Endodermal cell (in vitro differentiated cells): Measurements from ENCODE around the gene SERINC1. TPM values are rescaled to one million over a fixed set of nuclear protein-coding genes. Genes with fewer than 3 reads are reported as not detected.
"Not testable (repeated sequence)": the region's sequence is repeated elsewhere in the genome, so short reads cannot be mapped to it uniquely, and the experiment has no call there.

ENCODE experiments used
- DNase-seq: peaks from one replicate; pipeline ENCODE4 v3.0.0-alpha.2; 2017
- H3K27ac ChIP-seq: 2 replicates; pipeline ENCODE4 v1.5.1; 2013; ENCODE audit warnings: mild to moderate bottlenecking, low read depth, low read length, moderate library complexity
- H3K27me3 ChIP-seq: 2 replicates; pipeline ENCODE4 v1.6.1; 2013; ENCODE audit warnings: mild to moderate bottlenecking, low read length, moderate library complexity; ENCODE audit not compliant: insufficient read depth, control insufficient read depth, poor library complexity, severe bottlenecking
- H3K36me3 ChIP-seq: 2 replicates; pipeline ENCODE4 v1.7.0; 2013; ENCODE audit warnings: mild to moderate bottlenecking, low read length, moderate library complexity; ENCODE audit not compliant: control insufficient read depth, insufficient read depth
- H3K4me1 ChIP-seq: one replicate; pipeline ENCODE4 v1.7.0; 2013; ENCODE audit warnings: low read length; ENCODE audit not compliant: control insufficient read depth, insufficient read depth
- H3K4me3 ChIP-seq: 2 replicates; pipeline ENCODE4 v1.5.1; 2013; ENCODE audit warnings: mild to moderate bottlenecking, low read length, moderate library complexity
- H3K9ac ChIP-seq: 2 replicates; pipeline ENCODE4 v1.6.1; 2013; ENCODE audit warnings: mild to moderate bottlenecking, low read length, moderate library complexity; ENCODE audit not compliant: poor library complexity, severe bottlenecking; ENCODE audit errors: extremely low read depth
- H3K9me3 ChIP-seq: 2 replicates; pipeline ENCODE4 v1.6.1; 2013; ENCODE audit warnings: mild to moderate bottlenecking, low read length, moderate library complexity; ENCODE audit not compliant: control insufficient read depth
- H3K27ac Mint-ChIP-seq: 2 replicates; pipeline ENCODE4 v1.8.0; 2020; ENCODE audit warnings: mixed read lengths
- H3K27me3 Mint-ChIP-seq: 2 replicates; pipeline ENCODE4 v1.8.0; 2021; ENCODE audit warnings: mild to moderate bottlenecking, mixed read lengths; ENCODE audit not compliant: insufficient read depth
- H3K36me3 Mint-ChIP-seq: 2 replicates; pipeline ENCODE4 v1.8.0; 2020; ENCODE audit warnings: low read depth, mixed read lengths
- H3K4me1 Mint-ChIP-seq: 2 replicates; pipeline ENCODE4 v1.8.0; 2020; ENCODE audit warnings: mixed read lengths
- H3K4me3 Mint-ChIP-seq: 2 replicates; pipeline ENCODE4 v1.8.0; 2020; ENCODE audit warnings: mild to moderate bottlenecking, moderate library complexity, mixed read lengths
- H3K9me3 Mint-ChIP-seq: 2 replicates; pipeline ENCODE4 v1.8.0; 2020; ENCODE audit warnings: mild to moderate bottlenecking, mixed read lengths
- CTCF ChIP-seq: fragments of 200-600 bp; sonication (generic); conservative IDR thresholded peaks from 2 replicates; pipeline ENCODE4 v1.5.0; 2021; ENCODE audit warnings: antibody characterized with exemption, mild to moderate bottlenecking
- WGBS, 2 experiments: methylation state at CpG; one replicate each; pipeline versions ENCODE4 v1.1.5 to v1.1.7; 2013; ENCODE audit warnings: missing lambda C conversion rate in 2 of 2, mixed read lengths in 1 of 2; ENCODE audit not compliant: insufficient coverage in 1 of 2, insufficient read length in 1 of 2; 5-methylcytosine and 5-hydroxymethylcytosine counted together
- total RNA-seq, 2 donors: library from RNA; stranded (reverse); fragmentation: NEBNext Ultra II Directional in 1 of 2; extraction: Animal tissue kit (Norgen Biotek cat#: 25700) in 1 of 2; gene quantifications; 2 replicates in 1 of 2; 3 replicates in 1 of 2; pipeline ENCODE4 v1.2.1, GENCODE V29; 2021

SERINC1 gene
- total RNA-seq, 2 donors from 2014 or later = 77.4 to 79.1 TPM

- Mint-ChIP-seq H3K4me1 (peaks cover 9% of the 10 kb centered on the region), H3K4me3 (no peak overlapping the region), H3K9me3 (no peaks in the 10 kb centered on the region), H3K27ac (no peak overlapping the region), H3K27me3 (no peaks in the 10 kb centered on the region), H3K36me3 (peaks cover 18% of the 10 kb centered on the region)
- H3K27ac ChIP-seq = no peak overlapping the region
- H3K36me3 ChIP-seq = peaks cover 44% of the 10 kb centered on the region
- no peaks in the 10 kb centered on the region for H3K27me3 ChIP-seq
- TF ChIP-seq CTCF = no peak
- H3K4me1 ChIP-seq = no peaks in the 10 kb centered on the region
- DNase-seq = no peak
- H3K9me3 ChIP-seq = no peaks in the 10 kb centered on the region
- WGBS, 2 experiments = 93 to 100% methylated on average over 1 of the region's 2 CpGs
- H3K4me3 ChIP-seq = no peak overlapping the region
- no peak overlapping the region for H3K9ac ChIP-seq
These were observed 9.7 kb downstream of the SERINC1 start for GRCh38 chr6:122461885-122462284.

- not testable (repeated sequence) for H3K9ac ChIP-seq, H3K4me1 Mint-ChIP-seq, H3K27me3 ChIP-seq, H3K9me3 Mint-ChIP-seq, H3K4me1 ChIP-seq, H3K27ac Mint-ChIP-seq, H3K27ac ChIP-seq, H3K27me3 Mint-ChIP-seq, H3K4me3 ChIP-seq, DNase-seq, H3K4me3 Mint-ChIP-seq, H3K9me3 ChIP-seq
- 82 to 98% methylated on average over 3 to 8 of the region's 8 CpGs for WGBS, 2 experiments
- peaks cover 42% of the 10 kb centered on the region for H3K36me3 ChIP-seq
- H3K36me3 Mint-ChIP-seq = peaks cover 22% of the 10 kb centered on the region
These were observed 11.7 kb downstream of the SERINC1 start for GRCh38 chr6:122459865-122460416.

- Mint-ChIP-seq H3K4me3 (no peak overlapping the region), H3K36me3 (peaks cover 26% of the 10 kb centered on the region), H3K27me3 (no peaks in the 10 kb centered on the region), H3K27ac (no peak overlapping the region), H3K4me1 (peaks cover 9% of the 10 kb centered on the region), H3K9me3 (no peaks in the 10 kb centered on the region)
- no peak for DNase-seq
- Histone ChIP-seq H3K4me1 (no peaks in the 10 kb centered on the region), H3K9me3 (no peaks in the 10 kb centered on the region), H3K36me3 (peaks cover 42% of the 10 kb centered on the region), H3K27me3 (no peaks in the 10 kb centered on the region), H3K27ac (peak overlapping the region; percentile 44), H3K9ac (no peak overlapping the region), H3K4me3 (no peak overlapping the region)
- TF ChIP-seq CTCF = no peak
- WGBS, 2 experiments = 83% methylated on average over 2 of the region's 2 CpGs; no CpG with 5 or more reads in 1 of the 2 experiments
These were observed 12.4 kb downstream of the SERINC1 start for GRCh38 chr6:122459240-122459639.

- TF ChIP-seq CTCF = no peak
- Mint-ChIP-seq H3K4me1 (peaks cover 9% of the 10 kb centered on the region), H3K27me3 (no peaks in the 10 kb centered on the region), H3K9me3 (no peaks in the 10 kb centered on the region), H3K4me3 (no peak overlapping the region), H3K27ac (no peak overlapping the region), H3K36me3 (peaks cover 27% of the 10 kb centered on the region)
- Histone ChIP-seq H3K9ac (no peak overlapping the region), H3K27me3 (no peaks in the 10 kb centered on the region), H3K4me3 (no peak overlapping the region), H3K9me3 (no peaks in the 10 kb centered on the region), H3K4me1 (no peaks in the 10 kb centered on the region), H3K27ac (no peak overlapping the region), H3K36me3 (peaks cover 45% of the 10 kb centered on the region)
- DNase-seq = no peak
- 96 to 100% methylated on average over 1 of the region's 1 CpG for WGBS, 2 experiments
These were observed 13.5 kb downstream of the SERINC1 start for GRCh38 chr6:122458087-122458486.

GRCh38 chr6:122455116-122455515 lies 16.5 kb downstream of the SERINC1 start:
- H3K4me1 ChIP-seq, DNase-seq, H3K27me3 Mint-ChIP-seq, H3K27ac Mint-ChIP-seq, H3K4me3 Mint-ChIP-seq, H3K4me1 Mint-ChIP-seq, H3K27ac ChIP-seq, H3K4me3 ChIP-seq, H3K27me3 ChIP-seq, H3K9me3 Mint-ChIP-seq, H3K9ac ChIP-seq, H3K9me3 ChIP-seq: not testable (repeated sequence)
- WGBS, 2 experiments = 86 to 95% methylated on average over 1 of the region's 1 CpG
- peaks cover 44% of the 10 kb centered on the region for H3K36me3 Mint-ChIP-seq
- peaks cover 74% of the 10 kb centered on the region for H3K36me3 ChIP-seq
